Uterus (tissue), 2 donors: Measurements from ENCODE around the gene ELMO1.

Source experiments
- POLR2A ChIP-seq, 2 donors: fragments of 450-650 bp; IDR thresholded peaks; one replicate each; pipeline ENCODE4 v1.6.1; 2016; ENCODE audit warnings: antibody characterized with exemption in 2 of 2, mild to moderate bottlenecking in 1 of 2, moderate library complexity in 1 of 2
- TF ChIP-seq, protein P1 (sequence below), 4 experiments: fragments of 200-600 bp in 2 of 4; fragments of 450-650 bp in 2 of 4; sonication (generic) in 2 of 4; IDR thresholded peaks; one replicate each; pipeline ENCODE4 v1.5.1; 2016 to 2019; ENCODE audit warnings: antibody characterized with exemption in 4 of 4, mild to moderate bottlenecking in 2 of 4, moderate library complexity in 1 of 4

DNA sequence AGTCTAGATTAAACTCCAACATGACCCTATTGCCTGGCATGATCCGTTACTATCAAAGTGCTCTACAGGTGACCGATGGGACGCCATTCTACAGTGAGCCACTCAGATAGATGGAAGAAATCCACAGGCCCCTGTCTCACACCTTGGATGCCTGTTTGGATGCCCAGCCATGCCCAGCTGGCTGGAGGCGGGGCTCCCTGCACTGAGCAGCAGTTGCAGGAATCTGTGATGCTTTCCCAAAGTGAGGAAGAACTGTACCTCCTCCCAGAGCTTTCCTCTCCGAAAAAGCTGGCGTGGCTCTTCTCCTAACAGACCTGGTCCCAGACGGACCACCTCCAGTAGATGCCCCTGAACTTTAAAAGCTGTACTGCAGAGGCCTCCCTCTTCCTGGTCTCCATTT lies 253.3 kb downstream of the ELMO1 start:
- TF ChIP-seq, protein P1, sequence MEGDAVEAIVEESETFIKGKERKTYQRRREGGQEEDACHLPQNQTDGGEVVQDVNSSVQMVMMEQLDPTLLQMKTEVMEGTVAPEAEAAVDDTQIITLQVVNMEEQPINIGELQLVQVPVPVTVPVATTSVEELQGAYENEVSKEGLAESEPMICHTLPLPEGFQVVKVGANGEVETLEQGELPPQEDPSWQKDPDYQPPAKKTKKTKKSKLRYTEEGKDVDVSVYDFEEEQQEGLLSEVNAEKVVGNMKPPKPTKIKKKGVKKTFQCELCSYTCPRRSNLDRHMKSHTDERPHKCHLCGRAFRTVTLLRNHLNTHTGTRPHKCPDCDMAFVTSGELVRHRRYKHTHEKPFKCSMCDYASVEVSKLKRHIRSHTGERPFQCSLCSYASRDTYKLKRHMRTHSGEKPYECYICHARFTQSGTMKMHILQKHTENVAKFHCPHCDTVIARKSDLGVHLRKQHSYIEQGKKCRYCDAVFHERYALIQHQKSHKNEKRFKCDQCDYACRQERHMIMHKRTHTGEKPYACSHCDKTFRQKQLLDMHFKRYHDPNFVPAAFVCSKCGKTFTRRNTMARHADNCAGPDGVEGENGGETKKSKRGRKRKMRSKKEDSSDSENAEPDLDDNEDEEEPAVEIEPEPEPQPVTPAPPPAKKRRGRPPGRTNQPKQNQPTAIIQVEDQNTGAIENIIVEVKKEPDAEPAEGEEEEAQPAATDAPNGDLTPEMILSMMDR (IDR thresholded peaks at IDR 0.05): no peak
- TF ChIP-seq POLR2A (IDR thresholded peaks at IDR 0.05): no peak
